GM18858 (cell line): Measurements from ENCODE around the gene ALPP.
"Not testable (repeated sequence)": the region's sequence is repeated elsewhere in the genome, so short reads cannot be mapped to it uniquely, and the experiment has no call there.

Experiments used
- ATAC-seq: cut with Tn5 transposase; IDR thresholded peaks from one replicate; pipeline ENCODE4 v1.9.1; 2021; ENCODE audit not compliant: unreplicated experiment

Gene ALPP

DNA sequence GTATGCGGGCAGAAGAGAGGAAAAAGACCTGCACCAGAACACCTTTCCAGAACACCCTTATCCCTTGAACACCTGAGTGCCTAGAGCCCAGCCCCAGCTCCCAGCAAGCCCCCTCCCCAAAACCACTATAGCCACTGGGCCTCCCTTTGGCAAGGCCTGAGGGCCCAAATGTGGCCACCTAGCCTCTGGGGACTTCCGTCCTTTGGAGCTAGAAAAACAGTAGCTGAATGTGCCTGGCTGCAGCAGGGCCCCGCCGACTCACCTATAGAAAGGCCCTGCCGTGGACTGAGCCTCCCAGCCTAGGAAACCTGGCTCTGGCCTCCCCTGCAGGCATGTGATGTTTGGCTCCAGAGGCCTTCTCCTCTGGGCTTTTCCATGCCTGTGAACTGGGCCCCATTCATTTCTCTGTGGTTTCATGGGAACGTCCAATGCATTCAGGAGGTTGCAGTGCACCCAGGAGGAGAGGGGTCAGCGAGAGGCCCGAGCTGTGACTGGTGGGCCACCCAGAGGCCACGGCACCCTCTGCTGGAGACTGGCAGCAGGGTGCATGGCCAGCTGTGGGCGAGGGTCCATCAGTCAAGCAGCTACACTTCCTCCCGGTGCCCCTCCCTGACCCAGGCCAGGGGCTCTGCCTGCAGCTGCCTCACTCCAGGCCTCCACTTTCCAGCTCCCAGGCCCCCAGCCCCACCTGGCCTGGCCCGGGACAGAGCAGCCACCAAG is 15.3 kb upstream of the ALPP start:
- ATAC-seq: not testable (repeated sequence)

- ATAC-seq: no peak
These were observed 14.6 kb upstream of the ALPP start for GRCh38 chr2:232363784-232364615.

- not testable (repeated sequence) for ATAC-seq
These were observed 13.6 kb upstream of the ALPP start for GRCh38 chr2:232364806-232365594.

- no peak for ATAC-seq
These were observed 12.8 kb upstream of the ALPP start for GRCh38 chr2:232365621-232366321.

DNA sequence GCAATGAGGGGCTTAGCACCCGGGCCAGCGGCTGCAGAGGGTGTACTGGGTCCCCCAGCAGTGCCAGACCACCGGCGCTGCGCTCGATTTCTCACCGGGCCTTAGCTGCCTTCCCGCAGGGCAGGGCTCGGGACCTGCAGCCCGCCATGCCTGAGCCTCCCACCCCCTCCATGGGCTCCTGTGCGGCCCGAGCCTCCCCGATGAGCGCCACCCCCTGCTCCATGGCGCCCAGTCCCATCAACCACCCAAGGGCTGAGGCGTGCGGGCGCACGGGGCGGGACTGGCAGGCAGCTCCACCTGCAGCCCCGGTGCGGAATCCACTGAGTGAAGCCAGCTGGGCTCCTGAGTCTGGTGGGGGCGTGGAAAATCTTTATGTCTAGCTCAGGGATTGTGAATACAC is 12.1 kb upstream of the ALPP start:
- not testable (repeated sequence) for ATAC-seq

- no peak for ATAC-seq
These were observed 11.5 kb upstream of the ALPP start for GRCh38 chr2:232367016-232367415.

- no peak for ATAC-seq
These were observed 10.8 kb upstream of the ALPP start for GRCh38 chr2:232367591-232368233.

DNA sequence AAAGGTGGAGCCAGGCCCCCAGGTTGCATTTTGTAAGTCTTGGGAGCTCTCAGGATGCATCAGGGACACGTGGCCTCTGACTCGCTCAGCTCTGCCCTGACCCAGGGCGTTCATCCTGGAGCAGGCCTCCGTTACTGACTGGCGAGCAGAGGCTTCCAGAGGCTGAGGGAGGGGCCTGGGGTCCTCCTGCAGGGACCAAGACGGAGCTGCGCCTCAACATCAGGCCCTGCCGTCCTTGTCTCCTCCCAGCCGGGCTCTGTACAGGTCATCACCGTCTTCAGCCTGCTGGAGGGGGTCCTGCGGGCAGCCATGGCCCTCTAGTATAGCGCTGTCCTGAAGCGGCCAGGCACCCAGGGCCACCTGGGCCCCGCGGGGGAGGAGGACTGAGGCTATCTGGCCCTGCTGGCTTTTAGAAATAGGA is 10.2 kb upstream of the ALPP start:
- ATAC-seq: no peak

GRCh38 chr2:232369126-232369951 is 9.2 kb upstream of the ALPP start:
- ATAC-seq: no peak

DNA sequence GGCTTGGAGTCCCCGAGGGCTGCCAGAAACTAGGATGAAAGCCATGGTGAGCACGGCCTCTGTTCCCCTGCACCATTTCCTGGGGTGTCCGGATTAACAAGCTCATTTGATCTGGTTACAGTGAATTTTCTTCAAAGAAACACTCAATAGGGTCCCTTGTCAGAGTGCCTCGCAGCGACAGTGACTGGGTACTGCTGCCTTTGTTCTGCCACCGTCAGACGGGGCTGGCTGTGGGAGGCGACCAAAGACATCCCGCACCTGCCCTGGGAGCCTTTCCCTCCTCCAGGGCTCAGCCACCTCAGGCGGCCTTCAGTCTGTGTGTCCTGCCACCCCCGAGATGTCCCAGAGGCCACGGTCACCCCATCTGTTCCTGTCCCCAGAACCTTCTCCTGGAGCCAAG is 8.5 kb upstream of the ALPP start:
- ATAC-seq: not testable (repeated sequence)

DNA sequence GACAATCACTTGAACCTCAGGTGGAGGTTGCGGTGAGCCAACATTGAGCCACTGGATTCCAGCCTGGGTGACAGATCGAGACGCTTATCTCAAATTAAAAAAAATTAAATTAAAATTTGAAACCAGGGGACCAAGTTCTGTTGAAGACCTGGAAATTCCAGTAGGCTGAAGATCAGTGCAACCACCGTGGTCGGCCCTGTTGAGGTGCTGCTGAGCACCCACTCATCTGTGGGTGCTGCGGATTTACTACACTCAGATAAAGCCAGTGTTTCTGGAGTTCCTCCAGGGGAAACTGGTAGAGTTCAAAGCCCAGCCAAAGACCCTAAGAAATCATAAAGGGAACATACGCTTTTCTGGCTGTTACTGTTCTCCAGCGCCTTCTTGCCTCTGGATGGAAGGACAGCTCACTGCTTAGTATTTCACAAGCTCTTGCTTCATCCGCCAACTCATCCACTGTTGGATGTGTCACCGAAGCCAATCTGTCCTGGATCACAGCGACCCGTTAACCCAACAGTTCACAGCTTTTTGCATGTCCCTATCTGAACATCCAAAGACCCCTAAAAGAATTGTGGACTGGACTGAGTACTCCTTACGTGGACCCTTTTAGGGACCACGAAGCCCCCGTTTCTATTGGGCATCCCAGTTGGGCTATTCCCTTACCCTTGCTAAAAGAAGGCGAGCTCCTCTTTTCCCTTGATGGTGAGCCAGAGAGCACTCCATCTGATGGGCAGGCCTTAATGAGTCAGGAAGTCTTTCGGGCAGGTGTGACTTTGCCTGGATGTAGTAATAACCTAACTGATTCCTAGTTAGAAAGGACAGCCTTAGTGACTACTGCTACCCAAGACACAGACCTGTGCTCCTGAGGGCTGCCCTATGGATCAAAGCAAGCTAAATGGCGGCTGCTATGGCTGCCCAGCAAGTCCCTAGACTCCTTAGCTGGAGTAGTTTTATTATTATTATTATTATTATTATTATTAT is 6.0 kb upstream of the ALPP start:
- no peak for ATAC-seq

DNA sequence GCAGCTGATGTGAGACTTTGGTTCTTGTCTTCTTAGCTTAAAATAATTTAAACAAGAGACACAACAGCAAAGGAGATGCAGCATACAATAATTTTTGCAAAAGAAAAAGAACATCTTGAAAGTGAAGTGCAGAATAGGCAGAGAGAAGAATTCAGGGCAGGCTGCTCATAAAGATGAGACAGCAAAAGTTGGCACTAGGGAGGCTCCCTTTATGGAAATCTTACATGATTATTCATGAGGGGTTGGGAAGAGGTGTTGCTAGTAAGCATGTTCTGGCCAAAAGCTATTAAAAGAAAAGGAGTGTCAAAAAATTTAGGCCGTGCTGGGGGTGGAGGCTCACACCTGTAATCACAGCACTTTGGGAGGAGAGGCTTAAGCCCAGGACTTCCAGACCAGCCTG is 4.2 kb upstream of the ALPP start:
- ATAC-seq: no peak

DNA sequence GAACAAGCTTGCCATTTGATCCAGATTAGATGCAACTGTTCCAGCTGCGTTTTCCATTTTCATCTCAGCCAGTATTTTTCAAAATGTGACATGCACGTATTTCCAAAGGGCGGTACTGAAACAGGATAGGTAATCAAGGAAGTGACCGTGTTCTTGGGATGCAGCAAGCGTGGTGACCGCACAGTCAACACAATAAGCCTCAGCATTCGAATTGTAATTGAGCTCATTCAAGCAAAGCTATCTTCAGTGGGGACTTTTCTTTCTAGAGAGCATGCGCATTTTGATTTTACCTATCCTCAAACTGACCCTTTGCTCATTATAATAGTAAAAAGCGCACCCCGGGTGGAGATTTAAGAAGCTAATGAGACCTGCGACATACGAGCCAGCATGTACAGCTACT is 3.4 kb upstream of the ALPP start:
- no peak for ATAC-seq

DNA sequence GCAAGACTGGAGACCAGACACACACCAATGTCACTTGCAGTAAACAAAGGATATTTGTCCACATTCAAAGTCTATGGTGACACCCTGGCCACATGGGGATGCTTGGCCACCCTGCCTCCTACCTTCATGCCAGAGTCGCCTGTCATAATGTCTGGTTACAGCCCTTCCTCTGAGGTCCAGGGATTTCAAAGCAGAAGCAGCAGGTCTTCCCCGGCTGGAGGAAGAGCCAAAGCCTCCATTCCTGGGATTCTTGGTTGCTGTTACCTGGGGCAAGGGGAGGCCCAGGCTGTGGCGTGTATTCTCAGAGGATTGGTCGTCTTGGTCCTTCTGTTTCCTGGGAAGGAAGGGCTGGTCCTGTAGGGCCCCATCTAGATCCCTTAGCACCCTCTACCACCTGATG is 2.3 kb upstream of the ALPP start:
- no peak for ATAC-seq

DNA sequence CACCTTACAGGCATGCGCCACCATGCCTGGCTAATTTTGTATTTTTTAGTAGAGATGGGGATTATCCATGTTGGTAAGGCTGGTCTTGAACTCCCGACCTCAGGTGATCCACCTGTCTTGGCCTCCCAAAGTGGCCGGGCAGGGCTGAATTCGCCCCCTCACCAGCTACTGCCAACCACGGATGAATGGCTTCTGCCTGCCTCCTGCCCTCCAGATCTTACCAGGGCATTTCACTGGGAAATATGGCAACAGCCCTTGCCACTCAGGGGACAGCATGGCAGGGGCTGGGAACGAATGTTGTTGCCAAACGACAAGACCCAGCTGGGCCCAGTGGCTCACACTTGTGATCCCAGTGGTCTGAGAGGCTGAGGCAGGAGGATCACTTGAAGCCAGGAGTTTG is 1.8 kb upstream of the ALPP start:
- ATAC-seq: no peak

DNA sequence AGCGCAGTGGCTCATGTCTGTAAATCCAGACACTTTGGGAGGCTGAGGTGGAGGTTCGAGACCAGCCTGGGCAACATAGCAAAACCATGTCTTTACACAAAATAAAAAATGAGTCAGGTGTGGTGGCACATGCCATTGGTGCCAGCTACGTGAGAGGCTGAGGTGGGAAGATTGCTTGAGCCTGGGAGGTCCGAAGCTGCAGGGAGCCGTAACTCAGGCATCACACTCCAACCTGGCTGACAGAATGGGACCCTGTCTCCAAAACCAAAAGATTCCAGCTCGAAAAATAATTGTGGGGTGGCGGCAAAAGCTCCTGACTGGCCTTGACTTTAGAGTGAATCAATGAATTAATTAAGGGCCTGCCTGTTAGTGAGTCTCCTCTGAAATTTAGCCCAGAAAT is 1.2 kb upstream of the ALPP start:
- ATAC-seq: no peak

- no peak for ATAC-seq
These were observed 463 bp upstream of the ALPP start for GRCh38 chr2:232377841-232378734.
